ENCODE results near the gene CLMN. TPM values are rescaled to one million over a fixed set of nuclear protein-coding genes. Genes with fewer than 3 reads are reported as not detected.
A peak's percentile ranks its signal among the peaks of the same experiment; 100 is the strongest.

Gene CLMN
- total RNA-seq, 1 donor from 2014 or later = 6.3 TPM

- TF ChIP-seq, protein P1, sequence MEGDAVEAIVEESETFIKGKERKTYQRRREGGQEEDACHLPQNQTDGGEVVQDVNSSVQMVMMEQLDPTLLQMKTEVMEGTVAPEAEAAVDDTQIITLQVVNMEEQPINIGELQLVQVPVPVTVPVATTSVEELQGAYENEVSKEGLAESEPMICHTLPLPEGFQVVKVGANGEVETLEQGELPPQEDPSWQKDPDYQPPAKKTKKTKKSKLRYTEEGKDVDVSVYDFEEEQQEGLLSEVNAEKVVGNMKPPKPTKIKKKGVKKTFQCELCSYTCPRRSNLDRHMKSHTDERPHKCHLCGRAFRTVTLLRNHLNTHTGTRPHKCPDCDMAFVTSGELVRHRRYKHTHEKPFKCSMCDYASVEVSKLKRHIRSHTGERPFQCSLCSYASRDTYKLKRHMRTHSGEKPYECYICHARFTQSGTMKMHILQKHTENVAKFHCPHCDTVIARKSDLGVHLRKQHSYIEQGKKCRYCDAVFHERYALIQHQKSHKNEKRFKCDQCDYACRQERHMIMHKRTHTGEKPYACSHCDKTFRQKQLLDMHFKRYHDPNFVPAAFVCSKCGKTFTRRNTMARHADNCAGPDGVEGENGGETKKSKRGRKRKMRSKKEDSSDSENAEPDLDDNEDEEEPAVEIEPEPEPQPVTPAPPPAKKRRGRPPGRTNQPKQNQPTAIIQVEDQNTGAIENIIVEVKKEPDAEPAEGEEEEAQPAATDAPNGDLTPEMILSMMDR (IDR thresholded peaks at IDR 0.05) = no peak
- TF ChIP-seq EZH2 (IDR thresholded peaks at IDR 0.05) = no peak
- Mint-ChIP-seq H3K27ac (no peak overlapping the region), H3K27me3 (ENCODE audit: insufficient read depth, low read depth) (peaks cover 10% of the 10 kb centered on the region), H3K9me3 (no peaks in the 10 kb centered on the region), H3K4me1 (peaks cover 56% of the 10 kb centered on the region), H3K4me3 (peak overlapping the region; percentile 19), H3K36me3 (no peaks in the 10 kb centered on the region)
- no peaks in the 10 kb centered on the region for H3K36me3 ChIP-seq
- peak overlapping the region; percentile 26 for H3K4me3 ChIP-seq
- peak; percentile 78 for DNase-seq (ENCODE audit: low spot score)
- H4K20me1 ChIP-seq (ENCODE audit: low read depth) = peaks cover 18% of the 10 kb centered on the region
- no peak overlapping the region for H2AFZ ChIP-seq (replicated peaks)
- H3K27me3 ChIP-seq = no peaks in the 10 kb centered on the region
- no peak overlapping the region for H3K27ac ChIP-seq
- H3F3A ChIP-seq (ENCODE audit: low read depth) = peaks cover 36% of the 10 kb centered on the region
- H3K79me2 ChIP-seq (ENCODE audit: low read depth) = no peaks in the 10 kb centered on the region
- H3K9me3 ChIP-seq (ENCODE audit: low read depth) = no peaks in the 10 kb centered on the region
- peaks cover 48% of the 10 kb centered on the region for H3K4me1 ChIP-seq
- peak overlapping the region; percentile 72 for H3K4me2 ChIP-seq
- H3K9ac ChIP-seq = no peak overlapping the region
Measured at GRCh38 chr14:95255487-95255886, 64.2 kb downstream of the CLMN start.

DNA sequence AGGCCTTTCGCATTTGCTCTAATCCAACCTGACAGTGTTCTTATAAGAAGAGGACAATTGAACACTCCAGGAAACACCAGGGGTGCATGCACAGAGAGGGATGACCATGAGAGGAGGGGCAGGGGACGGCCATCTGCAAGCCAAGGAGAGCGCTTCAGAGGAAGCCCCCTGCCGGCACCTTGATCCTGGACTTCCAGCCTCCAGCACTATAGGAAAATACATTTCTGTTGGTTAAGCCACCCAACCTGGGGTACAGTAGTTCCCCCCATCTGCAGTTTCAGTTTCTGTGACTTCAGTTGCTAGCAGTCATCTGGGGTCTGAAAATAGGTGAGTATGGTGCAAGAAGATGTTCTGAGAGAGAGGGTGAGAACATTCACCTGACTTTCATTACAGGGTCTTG lies 64.7 kb downstream of the CLMN start:
- peaks cover 18% of the 10 kb centered on the region for H4K20me1 ChIP-seq (ENCODE audit: low read depth)
- H3K4me2 ChIP-seq = peak overlapping the region; percentile 72

DNA sequence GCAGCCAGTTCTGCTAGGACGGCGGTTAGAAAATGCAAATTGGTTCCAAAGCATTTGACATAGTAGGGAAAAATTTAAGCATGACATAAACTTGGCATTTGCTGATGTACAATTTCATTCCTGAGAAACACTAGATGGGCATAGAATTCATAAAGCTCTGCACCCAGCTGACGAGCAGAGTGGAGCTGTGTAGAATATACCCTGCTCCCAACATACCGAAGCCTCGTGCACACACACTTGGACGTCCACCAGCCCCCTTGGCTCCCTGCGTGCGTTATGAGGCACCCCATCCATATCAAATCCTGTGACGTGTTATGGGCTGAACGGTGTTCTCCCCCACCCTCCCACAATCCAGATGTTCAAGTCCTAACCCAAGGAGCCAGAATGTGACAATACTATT lies 65.4 kb downstream of the CLMN start:
- H3F3A ChIP-seq (ENCODE audit: low read depth) = peaks cover 36% of the 10 kb centered on the region
- Mint-ChIP-seq H3K9me3 (no peaks in the 10 kb centered on the region), H3K27ac (no peak overlapping the region), H3K4me3 (no peak overlapping the region), H3K27me3 (ENCODE audit: insufficient read depth, low read depth) (peaks cover 10% of the 10 kb centered on the region), H3K36me3 (no peaks in the 10 kb centered on the region), H3K4me1 (peaks cover 65% of the 10 kb centered on the region)
- no peak overlapping the region for H3K9ac ChIP-seq
- no peaks in the 10 kb centered on the region for H3K79me2 ChIP-seq (ENCODE audit: low read depth)
- no peak overlapping the region for H3K4me2 ChIP-seq
- H3K9me3 ChIP-seq (ENCODE audit: low read depth) = no peaks in the 10 kb centered on the region
- no peaks in the 10 kb centered on the region for H3K27me3 ChIP-seq
- H4K20me1 ChIP-seq (ENCODE audit: low read depth) = peaks cover 18% of the 10 kb centered on the region
- H2AFZ ChIP-seq (replicated peaks) = no peak overlapping the region
- no peak overlapping the region for H3K4me3 ChIP-seq
- TF ChIP-seq EZH2 (IDR thresholded peaks at IDR 0.05) (no peak), EZH2phosphoT487 (IDR thresholded peaks at IDR 0.05) (no peak)
- TF ChIP-seq, protein P1 (IDR thresholded peaks at IDR 0.05) = no peak
- H3K27ac ChIP-seq = no peak overlapping the region
- H3K36me3 ChIP-seq = no peaks in the 10 kb centered on the region
- no peak for DNase-seq (ENCODE audit: low spot score)
- H3K4me1 ChIP-seq = peaks cover 58% of the 10 kb centered on the region

More for the DNA sequence above, 64.7 kb downstream of the CLMN start:
- no peak overlapping the region for H3K27ac ChIP-seq
- peak overlapping the region; percentile 26 for H3K4me3 ChIP-seq
- Mint-ChIP-seq H3K27me3 (ENCODE audit: insufficient read depth, low read depth) (peaks cover 10% of the 10 kb centered on the region), H3K36me3 (no peaks in the 10 kb centered on the region), H3K9me3 (no peaks in the 10 kb centered on the region), H3K27ac (no peak overlapping the region), H3K4me1 (peaks cover 59% of the 10 kb centered on the region), H3K4me3 (peak overlapping the region; percentile 19)
- no peaks in the 10 kb centered on the region for H3K79me2 ChIP-seq (ENCODE audit: low read depth)
- no peaks in the 10 kb centered on the region for H3K36me3 ChIP-seq
- H2AFZ ChIP-seq (replicated peaks) = no peak overlapping the region
- H3K27me3 ChIP-seq = no peaks in the 10 kb centered on the region
- H3K9me3 ChIP-seq (ENCODE audit: low read depth) = no peaks in the 10 kb centered on the region
- TF ChIP-seq EZH2phosphoT487 (IDR thresholded peaks at IDR 0.05) (no peak), EZH2 (IDR thresholded peaks at IDR 0.05) (no peak)
- TF ChIP-seq, protein P1 (IDR thresholded peaks at IDR 0.05) = no peak
- peak; percentile 35 for DNase-seq (ENCODE audit: low spot score)
- H3F3A ChIP-seq (ENCODE audit: low read depth) = peaks cover 36% of the 10 kb centered on the region
- H3K4me1 ChIP-seq = peaks cover 52% of the 10 kb centered on the region
- no peak overlapping the region for H3K9ac ChIP-seq

All from neural progenitor cell (in vitro differentiated cells).